Measurements from ENCODE around the gene ARHGEF16. TPM values are rescaled to one million over a fixed set of nuclear protein-coding genes. Genes with fewer than 3 reads are reported as not detected.

The ARHGEF16 gene
- total RNA-seq, result 11.3 and 12.2 TPM in 2 replicates
- long read RNA-seq, partial matches to known transcripts, result 0 of 1 reads
- long read RNA-seq, other reads (novel, unspliced or antisense), result 1 of 1 reads

DNA sequence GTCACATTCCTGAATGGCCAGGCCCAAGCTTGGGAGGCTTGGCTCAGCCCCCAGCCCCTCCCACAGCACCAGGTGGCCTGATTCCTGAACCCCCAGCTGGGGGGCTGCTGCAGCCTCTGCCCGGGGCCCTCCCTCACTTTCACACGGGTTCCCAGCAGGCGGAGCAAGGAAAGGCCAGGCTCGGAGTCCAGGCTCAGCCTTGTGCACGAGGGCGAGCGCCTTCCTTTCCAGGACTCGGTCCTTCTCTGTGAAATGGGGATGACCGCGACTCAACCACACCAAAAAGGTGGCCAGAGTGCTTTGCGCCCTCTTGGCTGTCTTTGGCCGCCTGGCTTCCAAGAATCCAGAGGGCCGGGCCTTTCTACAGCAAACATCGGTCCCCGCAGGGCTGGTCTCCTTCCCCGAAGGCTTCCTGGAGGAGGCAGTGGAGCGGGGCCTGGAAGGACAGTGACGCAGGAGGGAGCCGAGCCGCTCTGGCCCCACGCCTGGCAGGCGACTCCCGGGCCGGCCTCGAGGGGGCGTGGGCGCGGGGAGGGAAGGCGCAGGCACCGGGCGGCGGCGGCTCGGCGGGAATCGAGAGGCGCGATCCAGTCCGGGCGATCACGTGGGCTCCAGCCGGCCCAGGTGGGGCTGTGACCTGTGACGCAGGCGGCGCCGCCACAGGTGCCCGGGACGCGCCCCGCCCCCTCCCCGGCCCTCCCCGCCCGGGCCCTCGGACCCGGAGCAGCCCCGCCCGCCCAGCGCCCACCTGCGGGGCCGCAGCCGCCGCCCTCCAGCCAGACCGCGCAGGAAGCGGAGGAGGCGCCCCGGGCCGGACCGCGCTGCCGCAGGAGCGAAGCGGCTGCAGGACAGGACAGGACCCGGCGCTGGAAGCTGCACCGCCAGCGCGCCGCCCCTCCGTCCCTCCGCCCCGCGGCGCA lies at the start of gene ARHGEF16:
Gene ARHGEF16, plus strand, starts transcription at position 775 of the 920 bp plus-strand sequence. CDS start 8,420 bp downstream, outside the sequence.
- peaks cover 31% of the 10 kb centered on the region for H3K4me1 Mint-ChIP-seq
- H3K36me3 Mint-ChIP-seq (ENCODE audit: low read depth), result no peaks in the 10 kb centered on the region
- peaks cover 7% of the 10 kb centered on the region for H3K27me3 Mint-ChIP-seq (ENCODE audit: low read depth)
- peak; percentile 70 for DNase-seq (ENCODE audit: low read depth, low spot score)
- TF ChIP-seq, protein P1, sequence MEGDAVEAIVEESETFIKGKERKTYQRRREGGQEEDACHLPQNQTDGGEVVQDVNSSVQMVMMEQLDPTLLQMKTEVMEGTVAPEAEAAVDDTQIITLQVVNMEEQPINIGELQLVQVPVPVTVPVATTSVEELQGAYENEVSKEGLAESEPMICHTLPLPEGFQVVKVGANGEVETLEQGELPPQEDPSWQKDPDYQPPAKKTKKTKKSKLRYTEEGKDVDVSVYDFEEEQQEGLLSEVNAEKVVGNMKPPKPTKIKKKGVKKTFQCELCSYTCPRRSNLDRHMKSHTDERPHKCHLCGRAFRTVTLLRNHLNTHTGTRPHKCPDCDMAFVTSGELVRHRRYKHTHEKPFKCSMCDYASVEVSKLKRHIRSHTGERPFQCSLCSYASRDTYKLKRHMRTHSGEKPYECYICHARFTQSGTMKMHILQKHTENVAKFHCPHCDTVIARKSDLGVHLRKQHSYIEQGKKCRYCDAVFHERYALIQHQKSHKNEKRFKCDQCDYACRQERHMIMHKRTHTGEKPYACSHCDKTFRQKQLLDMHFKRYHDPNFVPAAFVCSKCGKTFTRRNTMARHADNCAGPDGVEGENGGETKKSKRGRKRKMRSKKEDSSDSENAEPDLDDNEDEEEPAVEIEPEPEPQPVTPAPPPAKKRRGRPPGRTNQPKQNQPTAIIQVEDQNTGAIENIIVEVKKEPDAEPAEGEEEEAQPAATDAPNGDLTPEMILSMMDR (conservative IDR thresholded peaks at IDR 0.05), result peak; percentile 70
- no peaks in the 10 kb centered on the region for H3K9me3 Mint-ChIP-seq
- no peak within 1 kb of the TSS for H3K27ac Mint-ChIP-seq (ENCODE audit: unreplicated experiment)
- peak within 1 kb of the TSS; percentile 81 for H3K4me3 Mint-ChIP-seq

- Mint-ChIP-seq H3K4me1 (peaks cover 12% of the 10 kb centered on the region), H3K27me3 (ENCODE audit: low read depth) (no peaks in the 10 kb centered on the region), H3K36me3 (ENCODE audit: low read depth) (peaks cover 2% of the 10 kb centered on the region), H3K9me3 (no peaks in the 10 kb centered on the region), H3K27ac (ENCODE audit: unreplicated experiment) (no peak overlapping the region), H3K4me3 (no peak overlapping the region)
- TF ChIP-seq, protein P1 (conservative IDR thresholded peaks at IDR 0.05), result no peak
- no peak for DNase-seq (ENCODE audit: low read depth, low spot score)
These were observed 49.7 kb upstream of the ARHGEF16 start for GRCh38 chr1:3404801-3405200.

GRCh38 chr1:3405491-3405890 lies 49.0 kb upstream of the ARHGEF16 start:
- Mint-ChIP-seq H3K9me3 (no peaks in the 10 kb centered on the region), H3K36me3 (ENCODE audit: low read depth) (peaks cover 2% of the 10 kb centered on the region), H3K27ac (ENCODE audit: unreplicated experiment) (no peak overlapping the region), H3K27me3 (ENCODE audit: low read depth) (no peaks in the 10 kb centered on the region), H3K4me1 (peaks cover 12% of the 10 kb centered on the region), H3K4me3 (no peak overlapping the region)
- DNase-seq (ENCODE audit: low read depth, low spot score), result no peak
- TF ChIP-seq, protein P1 (conservative IDR thresholded peaks at IDR 0.05), result no peak

- peaks cover 2% of the 10 kb centered on the region for H3K36me3 Mint-ChIP-seq (ENCODE audit: low read depth)
- H3K9me3 Mint-ChIP-seq, result no peaks in the 10 kb centered on the region
- no peaks in the 10 kb centered on the region for H3K27me3 Mint-ChIP-seq (ENCODE audit: low read depth)
- peaks cover 13% of the 10 kb centered on the region for H3K4me1 Mint-ChIP-seq
- no peak for DNase-seq (ENCODE audit: low read depth, low spot score)
- peak overlapping the region; percentile 62 for H3K27ac Mint-ChIP-seq (ENCODE audit: unreplicated experiment)
- TF ChIP-seq, protein P1 (conservative IDR thresholded peaks at IDR 0.05), result no peak
- H3K4me3 Mint-ChIP-seq, result no peak overlapping the region
These were observed 48.2 kb upstream of the ARHGEF16 start for GRCh38 chr1:3405974-3406867.

DNA sequence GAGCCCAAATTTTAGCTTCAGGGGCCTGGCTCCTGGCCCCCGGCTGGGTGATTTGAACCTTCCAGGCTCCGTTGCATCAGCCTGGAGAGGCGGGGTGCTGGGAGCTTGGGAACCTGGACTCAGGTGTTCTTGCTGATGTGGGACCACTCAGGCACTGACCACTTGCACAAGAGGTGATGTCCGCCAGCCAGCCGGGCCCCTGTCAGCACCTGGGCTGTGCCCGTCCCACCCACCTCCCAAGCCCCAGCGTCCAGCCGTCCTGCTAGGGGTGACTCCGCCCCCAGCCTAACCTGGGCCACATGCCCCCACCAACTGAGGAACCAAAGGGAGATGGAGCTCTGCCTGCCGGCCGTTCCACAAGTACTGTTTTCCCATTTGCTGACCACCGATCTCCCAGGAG lies 47.4 kb upstream of the ARHGEF16 start:
- no peaks in the 10 kb centered on the region for H3K36me3 Mint-ChIP-seq (ENCODE audit: low read depth)
- DNase-seq (ENCODE audit: low read depth, low spot score), result no peak
- H3K4me1 Mint-ChIP-seq, result peaks cover 7% of the 10 kb centered on the region
- H3K27me3 Mint-ChIP-seq (ENCODE audit: low read depth), result no peaks in the 10 kb centered on the region
- H3K9me3 Mint-ChIP-seq, result no peaks in the 10 kb centered on the region
- TF ChIP-seq, protein P1 (conservative IDR thresholded peaks at IDR 0.05), result no peak
- no peak overlapping the region for H3K4me3 Mint-ChIP-seq
- H3K27ac Mint-ChIP-seq (ENCODE audit: unreplicated experiment), result no peak overlapping the region
